ENCODE data around the gene CARD14.

CARD14 gene

DNA sequence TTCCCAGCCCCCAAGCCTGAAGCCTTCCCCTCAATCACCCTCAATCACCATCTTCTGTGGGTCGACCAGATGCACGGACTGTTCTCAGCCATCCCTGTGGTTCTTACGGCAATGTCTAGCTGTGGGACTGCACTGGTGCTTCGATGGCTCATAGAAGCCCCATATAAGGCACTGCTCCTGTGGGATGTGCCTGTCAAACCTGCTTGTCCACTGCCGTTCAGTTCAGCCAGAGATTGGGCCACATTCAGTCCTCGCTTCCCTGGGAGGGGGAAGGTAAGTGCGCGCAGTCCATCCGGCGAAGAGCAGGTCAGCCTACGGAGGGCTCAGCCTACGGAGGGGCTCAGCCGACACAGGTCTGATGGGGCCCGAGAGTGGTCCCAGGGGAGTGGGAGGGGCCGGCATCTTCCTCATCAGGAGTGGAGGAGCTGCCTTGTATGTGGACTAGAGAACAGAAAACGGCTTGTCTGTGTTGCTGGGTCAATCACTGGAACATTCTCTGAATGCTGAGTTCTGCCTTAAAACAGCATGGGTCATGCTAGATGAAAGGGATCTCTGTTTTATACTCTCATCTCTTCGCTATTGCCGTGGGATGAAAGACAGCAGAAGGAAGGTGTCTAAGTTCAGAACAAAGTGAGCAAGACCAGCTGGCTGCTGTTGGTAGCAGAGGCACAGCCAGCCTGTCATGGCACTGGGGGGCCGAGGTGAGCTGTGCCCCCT lies at the start of gene CARD14:
TSS of gene CARD14 (plus strand) at position 247 of the 717 bp plus-strand sequence. CDS start 11,409 bp downstream, outside the sequence.
- Histone ChIP-seq H3K27ac (ENCODE audit: low read length) (no peak within 1 kb of the TSS), H3K36me3 (ENCODE audit: control insufficient read depth, low read depth, low read length) (no peaks in the 10 kb centered on the region), H3K4me3 (ENCODE audit: low read length) (no peak within 1 kb of the TSS), H3K9me3 (ENCODE audit: control insufficient read depth, low read depth, low read length) (no peaks in the 10 kb centered on the region), H3K27me3 (ENCODE audit: control insufficient read depth, insufficient read depth, low read length) (no peaks in the 10 kb centered on the region), H3K4me1 (ENCODE audit: control insufficient read depth, low read depth, low read length) (no peaks in the 10 kb centered on the region), H3K9ac (ENCODE audit: low read length) (no peak within 1 kb of the TSS)

DNA sequence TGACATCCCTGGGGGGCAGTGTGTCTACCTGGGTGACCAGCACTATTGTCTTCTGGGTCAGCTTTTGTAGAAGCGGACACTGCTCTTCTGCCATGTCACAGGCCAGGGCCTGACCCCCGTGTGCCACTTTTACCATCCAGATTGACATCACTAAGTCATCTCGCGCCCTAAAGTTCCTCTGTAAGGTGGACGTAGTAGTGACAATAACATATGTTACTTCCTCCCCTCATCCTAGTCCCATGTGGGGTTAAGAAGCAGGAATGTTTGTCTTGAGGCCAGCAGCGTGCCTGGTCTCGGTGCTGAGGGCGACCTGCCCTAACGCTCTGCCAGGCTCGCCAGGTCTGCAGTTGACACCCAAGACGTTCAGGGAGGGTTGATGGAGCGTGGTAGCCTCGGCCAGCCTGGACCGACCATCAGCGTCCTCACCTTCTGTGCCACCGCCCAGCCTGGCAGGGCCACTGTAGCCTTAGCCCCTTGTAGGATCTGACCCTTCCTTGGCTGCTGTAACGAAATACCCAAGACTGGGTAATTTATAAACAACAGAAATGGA lies 47.7 kb upstream of the CARD14 start:
- H3K4me3 ChIP-seq (ENCODE audit: low read length), result no peak overlapping the region
- no peak overlapping the region for H3K27ac ChIP-seq (ENCODE audit: low read length)
- H3K27me3 ChIP-seq (ENCODE audit: control insufficient read depth, insufficient read depth, low read length), result no peaks in the 10 kb centered on the region
- H3K9me3 ChIP-seq (ENCODE audit: control insufficient read depth, low read depth, low read length), result no peaks in the 10 kb centered on the region
- no peak overlapping the region for H3K9ac ChIP-seq (ENCODE audit: low read length)
- H3K4me1 ChIP-seq (ENCODE audit: control insufficient read depth, low read depth, low read length), result peaks cover 13% of the 10 kb centered on the region
- no peaks in the 10 kb centered on the region for H3K36me3 ChIP-seq (ENCODE audit: control insufficient read depth, low read depth, low read length)

DNA sequence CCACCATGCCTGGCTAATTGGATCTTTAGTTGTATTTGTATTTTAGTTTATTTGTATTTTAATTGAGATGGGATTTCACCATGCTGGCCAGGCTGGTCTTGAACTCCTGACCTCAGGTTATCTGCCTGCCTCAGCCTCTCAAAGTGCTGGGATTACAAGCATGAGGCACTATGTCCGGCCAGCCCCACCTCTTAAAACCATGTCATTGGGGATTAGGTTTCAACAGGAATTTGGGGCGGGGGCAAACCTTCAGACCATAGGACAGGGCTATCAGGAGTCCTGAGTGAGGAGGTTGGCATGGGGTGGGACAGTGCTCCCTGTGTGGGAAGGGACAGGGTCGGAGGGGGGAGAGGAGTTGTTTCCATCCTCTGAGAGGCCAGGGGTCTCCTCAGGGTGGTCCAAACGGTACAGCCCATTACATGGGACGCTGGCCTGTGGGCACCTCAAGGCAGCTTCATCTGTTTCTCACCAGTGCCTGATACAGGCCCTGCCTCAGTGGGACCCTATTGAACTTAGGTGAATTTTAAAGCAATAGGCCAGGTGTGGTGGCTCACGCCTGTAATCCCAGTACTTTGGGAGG lies 46.8 kb upstream of the CARD14 start:
- Histone ChIP-seq H3K27ac (ENCODE audit: low read length) (no peak overlapping the region), H3K9ac (ENCODE audit: low read length) (no peak overlapping the region), H3K9me3 (ENCODE audit: control insufficient read depth, low read depth, low read length) (no peaks in the 10 kb centered on the region), H3K36me3 (ENCODE audit: control insufficient read depth, low read depth, low read length) (no peaks in the 10 kb centered on the region), H3K4me1 (ENCODE audit: control insufficient read depth, low read depth, low read length) (peaks cover 13% of the 10 kb centered on the region), H3K27me3 (ENCODE audit: control insufficient read depth, insufficient read depth, low read length) (no peaks in the 10 kb centered on the region), H3K4me3 (ENCODE audit: low read length) (no peak overlapping the region)

DNA sequence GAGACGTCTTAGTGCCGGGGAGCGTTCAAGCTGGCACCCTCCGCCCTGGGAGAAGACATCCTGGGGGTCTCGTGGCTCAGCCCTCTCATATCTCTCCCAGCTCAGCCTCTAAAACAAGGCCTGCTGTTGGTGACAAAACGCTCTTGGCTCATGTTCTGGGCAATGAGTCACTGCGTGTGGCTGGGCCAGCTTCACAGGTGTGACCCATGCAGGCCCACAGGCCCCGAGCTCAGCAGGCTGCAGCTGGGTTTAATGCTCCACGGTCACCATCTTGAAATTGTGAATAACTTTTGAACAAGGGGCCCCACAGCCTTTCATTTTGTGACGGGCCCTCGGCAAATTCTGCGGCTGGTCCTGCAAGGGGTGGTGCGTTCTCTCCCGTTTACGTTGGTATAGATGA lies 46.0 kb upstream of the CARD14 start:
- Histone ChIP-seq H3K36me3 (ENCODE audit: control insufficient read depth, low read depth, low read length) (no peaks in the 10 kb centered on the region), H3K9ac (ENCODE audit: low read length) (peak overlapping the region; percentile 38), H3K27ac (ENCODE audit: low read length) (peak overlapping the region; percentile 47), H3K9me3 (ENCODE audit: control insufficient read depth, low read depth, low read length) (no peaks in the 10 kb centered on the region), H3K4me1 (ENCODE audit: control insufficient read depth, low read depth, low read length) (peaks cover 16% of the 10 kb centered on the region), H3K27me3 (ENCODE audit: control insufficient read depth, insufficient read depth, low read length) (no peaks in the 10 kb centered on the region), H3K4me3 (ENCODE audit: low read length) (peak overlapping the region; percentile 22)

DNA sequence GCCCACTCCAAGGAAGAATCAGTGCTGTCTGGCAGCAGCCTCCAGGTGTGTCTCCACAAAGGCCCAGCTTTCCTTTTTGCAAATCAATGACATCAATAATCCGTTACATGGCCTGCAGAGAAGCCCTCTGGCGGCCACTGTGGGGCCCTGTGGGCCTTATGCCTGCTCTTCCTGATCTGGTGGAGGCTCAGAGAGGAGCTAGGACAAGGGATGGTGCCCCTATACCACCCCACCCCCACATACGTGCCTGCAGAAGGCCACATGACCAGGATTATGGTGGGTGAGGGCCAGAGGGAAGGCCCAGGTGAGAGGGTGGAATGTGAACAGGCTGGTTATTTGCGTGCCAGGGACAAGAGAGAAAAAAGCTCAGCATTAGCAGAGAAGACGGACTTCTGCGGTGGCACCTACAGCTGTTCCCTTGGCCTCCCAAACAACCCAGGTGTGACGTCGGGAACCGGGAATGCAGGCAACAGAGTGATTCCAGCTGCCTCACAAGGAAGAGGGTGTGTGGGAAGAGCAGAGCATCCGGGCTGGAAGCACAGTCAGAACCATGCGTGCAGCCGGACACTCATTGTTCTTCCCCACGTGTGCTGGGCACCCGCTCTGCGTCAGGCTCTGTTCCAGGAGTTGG lies 45.4 kb upstream of the CARD14 start:
- H3K9ac ChIP-seq (ENCODE audit: low read length), result no peak overlapping the region
- H3K4me3 ChIP-seq (ENCODE audit: low read length), result peak overlapping the region; percentile 22
- peaks cover 20% of the 10 kb centered on the region for H3K4me1 ChIP-seq (ENCODE audit: control insufficient read depth, low read depth, low read length)

DNA sequence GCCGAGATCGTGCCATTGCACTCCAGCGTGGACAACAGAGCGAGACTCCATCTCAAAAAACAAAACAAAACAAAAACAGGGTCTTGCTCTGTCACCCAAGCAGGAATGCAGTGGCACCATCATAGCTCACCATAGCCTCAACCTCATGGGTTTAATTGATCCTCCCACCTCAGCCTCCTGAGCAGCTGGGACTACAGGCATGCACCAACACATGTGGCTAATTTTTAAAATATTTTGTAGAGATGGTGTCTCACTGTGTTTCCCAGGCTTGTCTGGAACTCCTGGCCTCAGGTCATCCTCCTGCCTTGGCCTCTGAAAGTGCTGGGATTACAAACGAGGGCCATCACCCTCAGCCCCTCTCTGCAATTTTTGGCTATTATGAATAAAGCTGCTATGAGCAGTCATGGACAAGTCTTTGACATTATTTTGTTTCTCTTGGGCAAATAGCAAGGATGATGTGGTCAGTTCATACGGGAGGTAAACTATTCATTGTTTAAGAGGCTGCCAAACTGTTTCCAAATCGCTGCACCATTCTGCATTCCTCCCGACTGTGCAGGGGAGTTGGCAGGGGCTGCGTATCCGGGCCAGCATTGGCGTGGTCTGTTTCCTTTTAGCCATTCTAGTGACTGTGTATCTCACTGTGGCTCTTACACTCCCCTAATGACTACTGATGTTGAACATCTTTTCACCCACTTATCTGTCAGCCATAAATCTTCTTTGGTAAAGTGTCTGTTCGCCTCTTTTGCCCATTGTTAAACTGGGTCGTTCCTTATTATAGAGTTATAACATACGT lies 44.0 kb upstream of the CARD14 start:
- Histone ChIP-seq H3K9me3 (ENCODE audit: control insufficient read depth, low read depth, low read length) (no peaks in the 10 kb centered on the region), H3K4me1 (ENCODE audit: control insufficient read depth, low read depth, low read length) (peaks cover 23% of the 10 kb centered on the region), H3K27ac (ENCODE audit: low read length) (no peak overlapping the region), H3K36me3 (ENCODE audit: control insufficient read depth, low read depth, low read length) (no peaks in the 10 kb centered on the region), H3K27me3 (ENCODE audit: control insufficient read depth, insufficient read depth, low read length) (no peaks in the 10 kb centered on the region), H3K9ac (ENCODE audit: low read length) (no peak overlapping the region), H3K4me3 (ENCODE audit: low read length) (no peak overlapping the region)

More for the DNA sequence above, 45.4 kb upstream of the CARD14 start:
- no peak overlapping the region for H3K27ac ChIP-seq (ENCODE audit: low read length)
- H3K36me3 ChIP-seq (ENCODE audit: control insufficient read depth, low read depth, low read length), result no peaks in the 10 kb centered on the region
- H3K9me3 ChIP-seq (ENCODE audit: control insufficient read depth, low read depth, low read length), result no peaks in the 10 kb centered on the region
- no peaks in the 10 kb centered on the region for H3K27me3 ChIP-seq (ENCODE audit: control insufficient read depth, insufficient read depth, low read length)

DNA sequence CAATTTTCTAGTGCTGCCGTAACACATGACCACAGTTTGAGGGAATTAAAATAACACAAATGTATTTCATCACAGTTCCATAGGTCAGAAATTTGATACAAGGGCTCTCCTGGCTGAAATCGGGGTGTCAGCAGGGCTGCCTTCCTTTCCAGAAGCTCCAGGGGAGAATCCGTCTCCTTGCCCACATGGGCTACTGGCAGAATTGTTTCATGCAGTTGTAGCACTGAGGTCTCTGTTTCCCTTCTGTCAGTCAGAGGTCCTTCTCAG lies 43.4 kb upstream of the CARD14 start:
- no peak overlapping the region for H3K4me3 ChIP-seq (ENCODE audit: low read length)
- peaks cover 23% of the 10 kb centered on the region for H3K4me1 ChIP-seq (ENCODE audit: control insufficient read depth, low read depth, low read length)
- no peaks in the 10 kb centered on the region for H3K27me3 ChIP-seq (ENCODE audit: control insufficient read depth, insufficient read depth, low read length)
- no peak overlapping the region for H3K27ac ChIP-seq (ENCODE audit: low read length)
- H3K9me3 ChIP-seq (ENCODE audit: control insufficient read depth, low read depth, low read length), result no peaks in the 10 kb centered on the region
- H3K36me3 ChIP-seq (ENCODE audit: control insufficient read depth, low read depth, low read length), result no peaks in the 10 kb centered on the region
- H3K9ac ChIP-seq (ENCODE audit: low read length), result no peak overlapping the region

DNA sequence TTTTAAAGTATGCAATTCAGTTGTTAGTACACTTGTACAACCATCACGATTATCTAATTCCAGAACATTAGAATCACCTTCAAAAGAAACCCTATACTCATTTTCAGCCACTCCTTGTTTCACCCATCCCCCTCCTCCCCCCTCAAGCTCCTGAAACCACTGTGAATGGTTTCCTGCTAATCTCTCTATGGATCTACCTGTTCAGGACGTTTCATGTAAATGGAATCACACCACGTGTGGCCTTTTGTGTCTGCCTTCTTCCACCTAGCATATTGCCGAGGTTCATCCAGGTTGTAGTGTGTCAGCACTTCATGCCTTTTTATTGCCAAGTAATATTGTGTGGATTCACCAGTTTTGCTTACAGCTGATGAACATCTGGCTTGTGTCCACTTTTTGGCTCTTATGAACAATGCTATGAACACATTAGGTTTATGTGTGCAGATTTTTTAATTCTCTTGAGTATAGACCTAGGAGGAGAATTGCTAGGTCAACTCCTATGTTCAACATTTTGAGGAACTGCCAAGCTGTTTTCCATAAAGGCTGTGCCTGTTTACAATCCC lies 40.7 kb upstream of the CARD14 start:
- H3K9me3 ChIP-seq (ENCODE audit: control insufficient read depth, low read depth, low read length), result no peaks in the 10 kb centered on the region
- no peaks in the 10 kb centered on the region for H3K27me3 ChIP-seq (ENCODE audit: control insufficient read depth, insufficient read depth, low read length)
- H3K36me3 ChIP-seq (ENCODE audit: control insufficient read depth, low read depth, low read length), result peaks cover 16% of the 10 kb centered on the region
- peaks cover 19% of the 10 kb centered on the region for H3K4me1 ChIP-seq (ENCODE audit: control insufficient read depth, low read depth, low read length)
- H3K27ac ChIP-seq (ENCODE audit: low read length), result no peak overlapping the region
- H3K4me3 ChIP-seq (ENCODE audit: low read length), result no peak overlapping the region
- H3K9ac ChIP-seq (ENCODE audit: low read length), result no peak overlapping the region

DNA sequence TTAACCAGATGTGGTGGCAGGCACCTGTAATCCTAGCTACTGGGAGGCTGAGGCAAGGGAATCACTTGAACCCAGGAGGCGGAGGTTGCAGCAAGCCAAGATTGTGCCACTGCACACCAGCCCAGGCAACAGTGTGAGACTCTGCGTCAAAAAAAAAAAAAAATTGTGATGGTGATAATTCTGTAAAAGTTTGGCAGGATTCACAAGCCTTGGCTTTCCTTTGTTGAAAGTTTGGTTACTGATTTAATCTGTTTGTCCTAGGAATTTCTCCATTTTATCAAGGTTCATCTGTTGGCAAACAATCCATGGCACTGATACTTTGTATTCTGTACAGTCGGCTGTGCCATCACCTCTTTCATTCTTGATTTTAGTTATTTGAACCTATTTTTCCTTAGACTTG lies 38.8 kb upstream of the CARD14 start:
- H3K4me1 ChIP-seq (ENCODE audit: control insufficient read depth, low read depth, low read length), result peaks cover 10% of the 10 kb centered on the region
- no peak overlapping the region for H3K4me3 ChIP-seq (ENCODE audit: low read length)
- no peak overlapping the region for H3K9ac ChIP-seq (ENCODE audit: low read length)
- H3K9me3 ChIP-seq (ENCODE audit: control insufficient read depth, low read depth, low read length), result no peaks in the 10 kb centered on the region
- no peaks in the 10 kb centered on the region for H3K27me3 ChIP-seq (ENCODE audit: control insufficient read depth, insufficient read depth, low read length)
- H3K27ac ChIP-seq (ENCODE audit: low read length), result no peak overlapping the region
- H3K36me3 ChIP-seq (ENCODE audit: control insufficient read depth, low read depth, low read length), result peaks cover 35% of the 10 kb centered on the region

DNA sequence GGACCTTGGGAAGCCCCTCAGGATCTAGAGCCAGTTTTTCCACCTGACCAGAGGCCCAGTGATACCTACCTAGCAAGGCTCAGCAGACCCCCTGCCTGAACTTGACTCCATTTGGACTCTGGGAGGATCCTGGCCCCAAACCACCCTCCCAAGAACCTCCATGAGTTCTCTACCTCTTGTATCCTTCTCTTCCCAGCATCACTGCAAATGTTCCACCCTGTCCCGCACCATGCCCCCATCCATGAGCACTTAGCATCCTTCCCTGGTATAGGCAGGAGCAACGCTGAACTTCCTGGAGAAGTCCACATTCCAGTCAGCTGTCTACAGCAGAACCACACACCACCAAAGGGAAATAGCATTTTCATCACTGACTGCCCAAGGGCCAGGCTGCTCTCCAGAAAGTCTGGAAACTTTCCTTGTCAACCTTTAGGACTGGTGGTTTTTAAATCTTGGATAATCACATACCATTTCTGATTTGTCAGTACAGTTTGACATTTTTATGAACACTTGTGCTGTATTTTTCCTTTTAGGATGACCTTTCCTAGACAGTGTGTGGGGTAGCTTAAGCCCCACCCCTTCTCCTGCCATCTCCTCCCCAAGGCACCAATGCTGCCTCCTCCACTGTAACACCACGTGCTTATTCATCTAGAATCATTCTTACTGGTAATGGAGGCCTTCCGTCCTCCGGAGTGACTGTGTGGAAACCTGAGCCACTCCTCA lies 36.8 kb upstream of the CARD14 start:
- Histone ChIP-seq H3K9ac (ENCODE audit: low read length) (no peak overlapping the region), H3K36me3 (ENCODE audit: control insufficient read depth, low read depth, low read length) (peaks cover 56% of the 10 kb centered on the region), H3K27me3 (ENCODE audit: control insufficient read depth, insufficient read depth, low read length) (no peaks in the 10 kb centered on the region), H3K9me3 (ENCODE audit: control insufficient read depth, low read depth, low read length) (no peaks in the 10 kb centered on the region), H3K4me1 (ENCODE audit: control insufficient read depth, low read depth, low read length) (peaks cover 10% of the 10 kb centered on the region), H3K4me3 (ENCODE audit: low read length) (no peak overlapping the region), H3K27ac (ENCODE audit: low read length) (no peak overlapping the region)

DNA sequence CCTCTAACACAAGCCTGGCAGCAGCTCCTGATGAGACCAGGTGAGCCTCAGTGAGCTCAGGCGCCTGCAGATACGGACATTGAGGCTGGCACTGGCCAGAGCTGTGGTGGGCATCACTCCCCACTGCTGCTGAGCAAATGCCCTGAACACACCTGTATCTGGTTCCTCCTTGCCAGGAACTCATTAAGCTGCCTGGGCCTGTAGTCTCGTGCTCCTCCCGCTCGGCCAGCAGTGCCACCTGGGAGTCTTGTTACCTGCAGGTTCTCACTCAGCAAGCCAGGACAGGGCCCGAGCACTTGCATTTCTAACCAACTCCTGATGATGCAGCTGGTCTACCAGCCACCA lies 36.2 kb upstream of the CARD14 start:
- Histone ChIP-seq H3K9ac (ENCODE audit: low read length) (no peak overlapping the region), H3K36me3 (ENCODE audit: control insufficient read depth, low read depth, low read length) (peaks cover 61% of the 10 kb centered on the region), H3K27ac (ENCODE audit: low read length) (no peak overlapping the region), H3K4me3 (ENCODE audit: low read length) (no peak overlapping the region), H3K4me1 (ENCODE audit: control insufficient read depth, low read depth, low read length) (peaks cover 9% of the 10 kb centered on the region), H3K9me3 (ENCODE audit: control insufficient read depth, low read depth, low read length) (no peaks in the 10 kb centered on the region), H3K27me3 (ENCODE audit: control insufficient read depth, insufficient read depth, low read length) (no peaks in the 10 kb centered on the region)
